ENCODE data around the gene PLD1.

Gene PLD1

GRCh38 chr3:171556574-171557145 lies 253.6 kb downstream of the PLD1 start:
- no peak for DNase-seq

- no peak for DNase-seq
Observed at GRCh38 chr3:171556148-171556547, 254.1 kb downstream of the PLD1 start.

- no peak for DNase-seq
Observed at GRCh38 chr3:171553086-171553485, 257.2 kb downstream of the PLD1 start.

GRCh38 chr3:171552531-171552930 lies 257.8 kb downstream of the PLD1 start:
- DNase-seq = no peak

- DNase-seq = no peak
Observed at GRCh38 chr3:171551296-171551695, 259.0 kb downstream of the PLD1 start.
